ENCODE measurements around the gene ARHGEF12.

ARHGEF12 gene

GRCh38 chr11:120471131-120471530, 134.9 kb downstream of the ARHGEF12 start:
- TF ChIP-seq CTCF (conservative IDR thresholded peaks at IDR 0.05; ENCODE audit: low read depth, low read length), result no peak
- Histone ChIP-seq H4K20me1 (ENCODE audit: insufficient read depth) (no peaks in the 10 kb centered on the region), H2AFZ (ENCODE audit: low read depth) (no peak overlapping the region), H3K4me3 (IDR thresholded peaks at IDR 0.05; ENCODE audit: insufficient read depth, low read depth, low read length) (no peak overlapping the region), H3K4me1 (ENCODE audit: low read depth, poor library complexity, severe bottlenecking) (no peaks in the 10 kb centered on the region), H3K36me3 (ENCODE audit: insufficient read depth) (no peaks in the 10 kb centered on the region), H3K27ac (no peak overlapping the region), H3K9ac (no peak overlapping the region), H3K4me2 (no peak overlapping the region), H3K27me3 (ENCODE audit: insufficient read depth, low read depth) (no peaks in the 10 kb centered on the region), H3K79me2 (ENCODE audit: insufficient read depth, low read depth) (no peaks in the 10 kb centered on the region)

GRCh38 chr11:120471994-120472393, 135.8 kb downstream of the ARHGEF12 start:
- no peaks in the 10 kb centered on the region for H3K36me3 ChIP-seq (ENCODE audit: insufficient read depth)

GRCh38 chr11:120473503-120473902, 137.3 kb downstream of the ARHGEF12 start:
- Histone ChIP-seq H3K9ac (no peak overlapping the region), H3K79me2 (ENCODE audit: insufficient read depth, low read depth) (no peaks in the 10 kb centered on the region), H3K4me3 (IDR thresholded peaks at IDR 0.05; ENCODE audit: insufficient read depth, low read depth, low read length) (no peak overlapping the region), H3K36me3 (ENCODE audit: insufficient read depth) (no peaks in the 10 kb centered on the region), H3K27me3 (ENCODE audit: insufficient read depth, low read depth) (no peaks in the 10 kb centered on the region), H3K4me2 (no peak overlapping the region), H3K4me1 (ENCODE audit: low read depth, poor library complexity, severe bottlenecking) (no peaks in the 10 kb centered on the region), H4K20me1 (ENCODE audit: insufficient read depth) (no peaks in the 10 kb centered on the region), H3K27ac (no peak overlapping the region), H2AFZ (ENCODE audit: low read depth) (no peak overlapping the region)
- TF ChIP-seq CTCF (conservative IDR thresholded peaks at IDR 0.05; ENCODE audit: low read depth, low read length), result no peak

More at GRCh38 chr11:120471994-120472393, 135.8 kb downstream of the ARHGEF12 start:
- Histone ChIP-seq H3K9ac (no peak overlapping the region), H3K4me2 (no peak overlapping the region), H4K20me1 (ENCODE audit: insufficient read depth) (no peaks in the 10 kb centered on the region), H3K27ac (no peak overlapping the region), H3K79me2 (ENCODE audit: insufficient read depth, low read depth) (no peaks in the 10 kb centered on the region), H3K27me3 (ENCODE audit: insufficient read depth, low read depth) (no peaks in the 10 kb centered on the region), H3K4me3 (IDR thresholded peaks at IDR 0.05; ENCODE audit: insufficient read depth, low read depth, low read length) (no peak overlapping the region), H3K4me1 (ENCODE audit: low read depth, poor library complexity, severe bottlenecking) (no peaks in the 10 kb centered on the region), H2AFZ (ENCODE audit: low read depth) (no peak overlapping the region)
- TF ChIP-seq CTCF (conservative IDR thresholded peaks at IDR 0.05; ENCODE audit: low read depth, low read length), result no peak

- no peaks in the 10 kb centered on the region for H3K36me3 ChIP-seq (ENCODE audit: insufficient read depth)
- no peaks in the 10 kb centered on the region for H3K4me1 ChIP-seq (ENCODE audit: low read depth, poor library complexity, severe bottlenecking)
- H3K4me3 ChIP-seq (IDR thresholded peaks at IDR 0.05; ENCODE audit: insufficient read depth, low read depth, low read length), result no peak overlapping the region
- no peak overlapping the region for H3K4me2 ChIP-seq
- no peaks in the 10 kb centered on the region for H3K27me3 ChIP-seq (ENCODE audit: insufficient read depth, low read depth)
- no peak overlapping the region for H2AFZ ChIP-seq (ENCODE audit: low read depth)
- H3K27ac ChIP-seq, result no peak overlapping the region
- H4K20me1 ChIP-seq (ENCODE audit: insufficient read depth), result no peaks in the 10 kb centered on the region
- H3K9ac ChIP-seq, result no peak overlapping the region
- no peaks in the 10 kb centered on the region for H3K79me2 ChIP-seq (ENCODE audit: insufficient read depth, low read depth)
- no peak for TF ChIP-seq CTCF (conservative IDR thresholded peaks at IDR 0.05; ENCODE audit: low read depth, low read length)
Observed at GRCh38 chr11:120482149-120482548, 145.9 kb downstream of the ARHGEF12 start.

Data from KMS-11 (cell line).